SK-N-SH (cell line): ENCODE data around the gene MACROD2. TPM values are rescaled to one million over a fixed set of nuclear protein-coding genes. Genes with fewer than 3 reads are reported as not detected.

Experiments
- CTCF ChIA-PET: fragments of 300-600, 350-600 bp; formaldehyde crosslinking; extraction: SDS; loops from one replicate; lab custom pipeline; 2021; lab: Yijun Ruan, JAX
- POLR2A ChIA-PET: fragments of 350-600 bp; sonication (Branson Sonifier 250); formaldehyde crosslinking; extraction: SDS; loops from one replicate; lab custom pipeline; 2020; ENCODE audit warnings: antibody characterized with exemption, inconsistent platforms; lab: Yijun Ruan, JAX
- DNase-seq: peaks from one replicate; pipeline ENCODE4 v3.0.0; 2012
- H2AFZ ChIP-seq: fragments of 200-600 bp; sonication (generic); 2 replicates; pipeline ENCODE4 v1.8.1; 2016; ENCODE audit warnings: antibody characterized with exemption, mild to moderate bottlenecking, low read depth
- H3F3A ChIP-seq: fragments of 200-600 bp; sonication (generic); replicated peaks from 2 replicates; pipeline ENCODE3; 2016; ENCODE audit warnings: antibody characterized with exemption, mild to moderate bottlenecking; ENCODE audit not compliant: insufficient read depth
- H3K27ac ChIP-seq, 2 experiments: fragments of 200-500 bp in 1 of 2; fragments of 200-600 bp in 1 of 2; sonication (Bioruptor generic) in 1 of 2; sonication (generic), shearing (Covaris generic) in 1 of 2; 2 replicates each; pipeline versions ENCODE4 v1.5.1 to v1.6.1; 2014 to 2016; ENCODE audit warnings: low read depth in 2 of 2, inconsistent platforms in 1 of 2, low read length in 1 of 2, mild to moderate bottlenecking in 1 of 2, mixed read lengths in 1 of 2
- H3K27me3 ChIP-seq: fragments of 200-600 bp; sonication (generic), shearing (Covaris generic); 2 replicates; pipeline ENCODE4 v1.6.1; 2016; ENCODE audit warnings: mixed run types; ENCODE audit not compliant: insufficient read depth
- H3K36me3 ChIP-seq, 2 experiments: fragments of 200-500 bp in 1 of 2; fragments of 200-600 bp in 1 of 2; sonication (Bioruptor generic) in 1 of 2; sonication (generic) in 1 of 2; replicated peaks in 1 of 2; 2 replicates each; pipeline versions ENCODE3 to v1.5.1; 2014 to 2016; ENCODE audit warnings: low read length in 1 of 2, mild to moderate bottlenecking in 1 of 2; ENCODE audit not compliant: insufficient read depth in 2 of 2, control insufficient read depth in 1 of 2
- H3K4me1 ChIP-seq, 2 experiments: fragments of 200-500 bp in 1 of 2; fragments of 200-600 bp in 1 of 2; sonication (Bioruptor generic) in 1 of 2; sonication (generic), shearing (Covaris generic) in 1 of 2; 2 replicates each; pipeline versions ENCODE4 v1.5.1 to v1.6.1; 2014 to 2016; ENCODE audit warnings: low read depth in 1 of 2, low read length in 1 of 2, mixed run types in 1 of 2; ENCODE audit not compliant: insufficient read depth in 2 of 2, control insufficient read depth in 1 of 2
- H3K4me2 ChIP-seq: fragments of 200-600 bp; sonication (generic), shearing (Covaris generic); 2 replicates; pipeline ENCODE4 v1.6.1; 2017; ENCODE audit warnings: mixed run types
- H3K4me3 ChIP-seq, 2 experiments: fragments of 200-500 bp in 1 of 2; fragments of 200-600 bp in 1 of 2; sonication (Bioruptor generic) in 1 of 2; sonication (generic), shearing (Covaris generic) in 1 of 2; 2 replicates each; pipeline versions ENCODE4 v1.5.1 to v1.8.1; 2014 to 2016; ENCODE audit warnings: low read depth in 2 of 2, inconsistent platforms in 1 of 2, low read length in 1 of 2, mild to moderate bottlenecking in 1 of 2, mixed read lengths in 1 of 2, moderate library complexity in 1 of 2
- H3K79me2 ChIP-seq: fragments of 200-600 bp; sonication (generic); 2 replicates; pipeline ENCODE4 v1.8.1; 2017; ENCODE audit warnings: mild to moderate bottlenecking; ENCODE audit not compliant: insufficient read depth
- H3K9ac ChIP-seq: fragments of 200-600 bp; sonication (generic); 2 replicates; pipeline ENCODE4 v1.6.1; 2017; ENCODE audit warnings: mixed run types
- H3K9me2 ChIP-seq: fragments of 200-600 bp; sonication (generic); 2 replicates; pipeline ENCODE4 v1.6.1; 2017; ENCODE audit warnings: mixed run types
- H3K9me3 ChIP-seq: fragments of 200-600 bp; sonication (generic); 2 replicates; pipeline ENCODE4 v1.6.1; 2017; ENCODE audit warnings: mixed run types, mild to moderate bottlenecking, moderate library complexity
- H4K20me1 ChIP-seq: fragments of 200-600 bp; sonication (generic); 2 replicates; pipeline ENCODE4 v1.6.1; 2017; ENCODE audit warnings: mild to moderate bottlenecking, mixed run types; ENCODE audit not compliant: insufficient read depth
- EP300 ChIP-seq, 2 experiments: IDR thresholded peaks; 2 replicates each; pipeline versions ENCODE4 v1.4.0 to v1.6.1; 2012; ENCODE audit warnings: borderline replicate concordance in 1 of 2, low read depth in 1 of 2, low read length in 1 of 2
- FOXJ3 ChIP-seq: sonication (generic); formaldehyde crosslinking; IDR thresholded peaks from 2 replicates; pipeline ENCODE4 v1.5.1; 2020; ENCODE audit warnings: mild to moderate bottlenecking, missing genetic modification reagents
- GABPA ChIP-seq: IDR thresholded peaks from 2 replicates; pipeline ENCODE4 v1.4.0; 2012; ENCODE audit warnings: low read depth, mild to moderate bottlenecking
- MEF2A ChIP-seq: IDR thresholded peaks from 2 replicates; pipeline ENCODE4 v1.4.0; 2012; ENCODE audit warnings: low read depth, borderline replicate concordance
- MXI1 ChIP-seq: IDR thresholded peaks from 2 replicates; pipeline ENCODE4 v1.6.1; 2012; ENCODE audit warnings: mild to moderate bottlenecking, low read depth, low read length, improper control_type of control experiment
- NFIC ChIP-seq: IDR thresholded peaks from 2 replicates; pipeline ENCODE4 v1.4.0; 2012; ENCODE audit warnings: borderline replicate concordance
- POLR2AphosphoS5 ChIP-seq: IDR thresholded peaks from 2 replicates; pipeline ENCODE4 v1.6.1; 2012; ENCODE audit warnings: low read depth, low read length
- RAD21 ChIP-seq: IDR thresholded peaks from 2 replicates; pipeline ENCODE4 v1.6.1; 2012; ENCODE audit warnings: mild to moderate bottlenecking, low read length
- SMC3 ChIP-seq: IDR thresholded peaks from 2 replicates; pipeline ENCODE4 v1.6.1; 2012; ENCODE audit warnings: low read depth, low read length, improper control_type of control experiment
- TAF1 ChIP-seq: IDR thresholded peaks from 2 replicates; pipeline ENCODE4 v1.6.1; 2012; ENCODE audit warnings: low read depth, mild to moderate bottlenecking, low read length, moderate library complexity, borderline replicate concordance
- TCF12 ChIP-seq: IDR thresholded peaks from 2 replicates; pipeline ENCODE4 v1.4.0; 2012
- TEAD4 ChIP-seq: IDR thresholded peaks from 2 replicates; pipeline ENCODE4 v1.4.0; 2012; ENCODE audit warnings: mild to moderate bottlenecking, borderline replicate concordance; ENCODE audit not compliant: insufficient read depth
- YY1 ChIP-seq: IDR thresholded peaks from 2 replicates; pipeline ENCODE4 v1.4.0; 2012; ENCODE audit warnings: low read depth, mild to moderate bottlenecking
- WGBS: methylation state at CpG from one replicate; pipeline ENCODE4 v1.1.6; 2017; ENCODE audit warnings: low lambda C conversion rate; 5-methylcytosine and 5-hydroxymethylcytosine counted together
- polyA plus RNA-seq, 3 experiments: library from polyadenylated mRNA; depleted of rRNA; stranded (reverse); fragments of >200 nt; gene quantifications; 2 replicates each; pipeline ENCODE4 v1.2.3, GENCODE V29; 2012
- TF ChIP-seq, protein P1 (sequence below): fragments of 200-600 bp; sonication (generic); IDR thresholded peaks from 2 replicates; pipeline ENCODE4 v1.6.1; 2017; ENCODE audit warnings: antibody characterized with exemption, mild to moderate bottlenecking, moderate library complexity
- TF ChIP-seq, protein P2 (sequence below): fragments of 150-350 bp; IDR thresholded peaks from 2 replicates; pipeline ENCODE4 v1.6.1; 2017; ENCODE audit warnings: antibody characterized with exemption, low read length, low read depth, borderline replicate concordance
- TF ChIP-seq, protein P3 (sequence below): IDR thresholded peaks from 2 replicates; pipeline ENCODE4 v1.4.0; 2012; ENCODE audit warnings: low read depth, borderline replicate concordance
- TF ChIP-seq, protein P4 (sequence below): fragments of 150-350 bp; IDR thresholded peaks from 2 replicates; pipeline ENCODE4 v1.6.1; 2016; ENCODE audit warnings: mild to moderate bottlenecking, low read depth, low read length

The MACROD2 gene
- polyA plus RNA-seq, 1 of the 3 experiments (the other 2 are of a cell fraction) = 0.33 TPM

DNA sequence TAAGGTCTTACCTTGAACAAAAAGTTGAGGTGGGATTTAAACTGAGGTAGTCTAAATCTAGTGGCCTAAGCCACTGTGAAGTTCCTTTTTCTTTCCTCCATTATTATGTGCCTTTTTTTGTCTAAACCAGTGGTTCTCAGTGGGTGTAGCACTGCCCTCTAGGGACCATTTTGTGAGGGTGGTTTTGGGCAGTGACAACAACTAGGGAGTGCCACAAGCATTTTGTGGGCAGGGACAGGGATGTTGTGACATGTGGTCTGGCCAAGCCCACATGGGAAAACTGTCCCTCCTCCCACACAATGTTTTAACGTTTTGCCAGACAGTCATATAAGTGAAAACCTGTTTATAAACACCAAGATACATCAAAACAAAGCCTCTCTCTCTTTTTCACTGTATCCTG lies 1241.5 kb downstream of the MACROD2 start:
- CTCF ChIA-PET = interaction anchor here (0.6 to 2.0 kb wide), 8 partner anchors 11 to 1038 kb away, joined by 3 to 4 read pairs (median 3); partner anchors contain the start of gene FLRT3
- peak; percentile 35 for DNase-seq
- POLR2A ChIA-PET = no interaction called here
- Histone ChIP-seq H3K27me3 (no peaks in the 10 kb centered on the region), H3K4me2 (no peak overlapping the region), H4K20me1 (no peaks in the 10 kb centered on the region), H3K36me3 (no peaks in the 10 kb centered on the region), H3K9me2 (no peaks in the 10 kb centered on the region), H3K9ac (no peak overlapping the region), H2AFZ (no peak overlapping the region), H3K4me3 (no peak overlapping the region), H3K27ac (no peak overlapping the region), H3F3A (no peaks in the 10 kb centered on the region), H3K9me3 (no peaks in the 10 kb centered on the region), H3K79me2 (no peaks in the 10 kb centered on the region), H3K4me1 (no peaks in the 10 kb centered on the region; a peak in 1 of 4 replicates)
- TF ChIP-seq RAD21 (peak; percentile 71), SMC3 (peak; percentile 61), GABPA (no peak)
- TF ChIP-seq, protein P1, sequence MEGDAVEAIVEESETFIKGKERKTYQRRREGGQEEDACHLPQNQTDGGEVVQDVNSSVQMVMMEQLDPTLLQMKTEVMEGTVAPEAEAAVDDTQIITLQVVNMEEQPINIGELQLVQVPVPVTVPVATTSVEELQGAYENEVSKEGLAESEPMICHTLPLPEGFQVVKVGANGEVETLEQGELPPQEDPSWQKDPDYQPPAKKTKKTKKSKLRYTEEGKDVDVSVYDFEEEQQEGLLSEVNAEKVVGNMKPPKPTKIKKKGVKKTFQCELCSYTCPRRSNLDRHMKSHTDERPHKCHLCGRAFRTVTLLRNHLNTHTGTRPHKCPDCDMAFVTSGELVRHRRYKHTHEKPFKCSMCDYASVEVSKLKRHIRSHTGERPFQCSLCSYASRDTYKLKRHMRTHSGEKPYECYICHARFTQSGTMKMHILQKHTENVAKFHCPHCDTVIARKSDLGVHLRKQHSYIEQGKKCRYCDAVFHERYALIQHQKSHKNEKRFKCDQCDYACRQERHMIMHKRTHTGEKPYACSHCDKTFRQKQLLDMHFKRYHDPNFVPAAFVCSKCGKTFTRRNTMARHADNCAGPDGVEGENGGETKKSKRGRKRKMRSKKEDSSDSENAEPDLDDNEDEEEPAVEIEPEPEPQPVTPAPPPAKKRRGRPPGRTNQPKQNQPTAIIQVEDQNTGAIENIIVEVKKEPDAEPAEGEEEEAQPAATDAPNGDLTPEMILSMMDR = peak; percentile 65
- WGBS = 62% methylated on average over 1 of the region's 1 CpG

DNA sequence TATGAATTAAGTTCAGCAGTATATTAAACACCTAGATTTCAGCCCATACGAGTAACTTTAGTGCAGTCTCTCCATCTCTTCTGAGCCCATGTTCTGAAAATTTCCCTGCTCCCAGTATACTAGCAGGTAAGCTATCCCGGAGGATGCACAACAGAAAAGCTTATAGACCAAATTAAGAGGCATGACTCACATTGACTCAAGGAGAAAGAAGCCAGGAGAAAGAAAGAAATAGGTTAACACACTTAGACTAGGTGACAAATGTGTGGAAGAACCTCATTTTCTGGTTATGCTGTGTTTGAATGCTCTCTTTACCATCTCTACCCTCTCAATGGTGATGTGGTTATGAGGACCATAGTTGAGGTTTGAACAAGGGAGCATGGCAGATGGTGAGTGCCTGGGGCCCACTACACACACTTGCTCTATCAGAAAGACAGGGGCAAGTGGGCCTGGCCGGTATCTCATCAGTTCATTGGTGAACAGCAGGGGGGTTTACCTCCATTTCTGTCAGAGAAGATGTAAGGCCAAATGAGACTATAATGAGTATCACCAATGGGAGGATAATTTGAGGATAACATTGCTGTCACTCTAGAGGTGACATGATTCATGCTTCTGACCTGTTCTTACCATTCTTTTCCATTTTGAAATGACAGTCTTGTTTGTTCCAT lies 1244.4 kb downstream of the MACROD2 start:
- no peaks in the 10 kb centered on the region for H3F3A ChIP-seq

More for the DNA sequence above, 1244.4 kb downstream of the MACROD2 start:
- Histone ChIP-seq H3K4me3 (no peak overlapping the region), H3K36me3 (no peaks in the 10 kb centered on the region), H3K27me3 (no peaks in the 10 kb centered on the region), H2AFZ (no peak overlapping the region), H3K9me3 (no peaks in the 10 kb centered on the region), H3K9me2 (no peaks in the 10 kb centered on the region), H3K79me2 (no peaks in the 10 kb centered on the region), H4K20me1 (no peaks in the 10 kb centered on the region), H3K9ac (no peak overlapping the region), H3K27ac (no peak overlapping the region), H3K4me2 (no peak overlapping the region), H3K4me1 (no peaks in the 10 kb centered on the region; a peak in 1 of 4 replicates)
- CTCF ChIA-PET = no interaction called here
- TF ChIP-seq TEAD4 (no peak), FOXJ3 (CRISPR knock-in tag) (no peak), POLR2AphosphoS5 (no peak), MEF2A (no peak), EP300 (IDR thresholded peaks at IDR 0.05; ENCODE audit: borderline replicate concordance in 1 of 2, low read depth in 1 of 2, low read length in 1 of 2) (no peak), GABPA (no peak), TAF1 (no peak), YY1 (no peak), NFIC (no peak), TCF12 (no peak), MXI1 (no peak)
- TF ChIP-seq, protein P2, sequence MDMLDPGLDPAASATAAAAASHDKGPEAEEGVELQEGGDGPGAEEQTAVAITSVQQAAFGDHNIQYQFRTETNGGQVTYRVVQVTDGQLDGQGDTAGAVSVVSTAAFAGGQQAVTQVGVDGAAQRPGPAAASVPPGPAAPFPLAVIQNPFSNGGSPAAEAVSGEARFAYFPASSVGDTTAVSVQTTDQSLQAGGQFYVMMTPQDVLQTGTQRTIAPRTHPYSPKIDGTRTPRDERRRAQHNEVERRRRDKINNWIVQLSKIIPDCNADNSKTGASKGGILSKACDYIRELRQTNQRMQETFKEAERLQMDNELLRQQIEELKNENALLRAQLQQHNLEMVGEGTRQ = no peak
- TF ChIP-seq, protein P3, sequence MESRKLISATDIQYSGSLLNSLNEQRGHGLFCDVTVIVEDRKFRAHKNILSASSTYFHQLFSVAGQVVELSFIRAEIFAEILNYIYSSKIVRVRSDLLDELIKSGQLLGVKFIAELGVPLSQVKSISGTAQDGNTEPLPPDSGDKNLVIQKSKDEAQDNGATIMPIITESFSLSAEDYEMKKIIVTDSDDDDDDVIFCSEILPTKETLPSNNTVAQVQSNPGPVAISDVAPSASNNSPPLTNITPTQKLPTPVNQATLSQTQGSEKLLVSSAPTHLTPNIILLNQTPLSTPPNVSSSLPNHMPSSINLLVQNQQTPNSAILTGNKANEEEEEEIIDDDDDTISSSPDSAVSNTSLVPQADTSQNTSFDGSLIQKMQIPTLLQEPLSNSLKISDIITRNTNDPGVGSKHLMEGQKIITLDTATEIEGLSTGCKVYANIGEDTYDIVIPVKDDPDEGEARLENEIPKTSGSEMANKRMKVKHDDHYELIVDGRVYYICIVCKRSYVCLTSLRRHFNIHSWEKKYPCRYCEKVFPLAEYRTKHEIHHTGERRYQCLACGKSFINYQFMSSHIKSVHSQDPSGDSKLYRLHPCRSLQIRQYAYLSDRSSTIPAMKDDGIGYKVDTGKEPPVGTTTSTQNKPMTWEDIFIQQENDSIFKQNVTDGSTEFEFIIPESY = no peak
- TF ChIP-seq, protein P4, sequence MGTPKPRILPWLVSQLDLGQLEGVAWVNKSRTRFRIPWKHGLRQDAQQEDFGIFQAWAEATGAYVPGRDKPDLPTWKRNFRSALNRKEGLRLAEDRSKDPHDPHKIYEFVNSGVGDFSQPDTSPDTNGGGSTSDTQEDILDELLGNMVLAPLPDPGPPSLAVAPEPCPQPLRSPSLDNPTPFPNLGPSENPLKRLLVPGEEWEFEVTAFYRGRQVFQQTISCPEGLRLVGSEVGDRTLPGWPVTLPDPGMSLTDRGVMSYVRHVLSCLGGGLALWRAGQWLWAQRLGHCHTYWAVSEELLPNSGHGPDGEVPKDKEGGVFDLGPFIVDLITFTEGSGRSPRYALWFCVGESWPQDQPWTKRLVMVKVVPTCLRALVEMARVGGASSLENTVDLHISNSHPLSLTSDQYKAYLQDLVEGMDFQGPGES = no peak
- POLR2A ChIA-PET = no interaction called here
- no peak for DNase-seq
- 80% methylated on average over 3 of the region's 3 CpGs for WGBS
